RWPE2 (cell line): ENCODE results near the gene PDE4D.

Experiments used
- ATAC-seq: fragments of 200-7000 bp; cut with Tn5 transposase; 3 replicates; pipeline ENCODE4 v1.9.1; 2021; ENCODE audit warnings: low read depth
- DNase-seq: peaks from one replicate; pipeline ENCODE4 v3.0.0-alpha.2; 2020; ENCODE audit warnings: low spot score
- H3K27ac ChIP-seq: fragments of 450-650 bp; 2 replicates; pipeline ENCODE4 v1.5.1; 2017; ENCODE audit warnings: mild to moderate bottlenecking; ENCODE audit not compliant: poor library complexity, severe bottlenecking
- H3K27me3 ChIP-seq: fragments of 250-450 bp; sonication (Bioruptor Pico); 2 replicates; pipeline ENCODE4 v1.5.1; 2021; ENCODE audit warnings: mild to moderate bottlenecking, moderate library complexity; ENCODE audit not compliant: insufficient read depth, poor library complexity, severe bottlenecking
- H3K36me3 ChIP-seq: fragments of 250-450 bp; sonication (Bioruptor Pico); 2 replicates; pipeline ENCODE4 v1.5.1; 2020; ENCODE audit warnings: low read depth, mild to moderate bottlenecking, moderate library complexity
- H3K4me1 ChIP-seq: fragments of 250-450 bp; sonication (Bioruptor Pico); 2 replicates; pipeline ENCODE4 v1.5.1; 2021; ENCODE audit warnings: mild to moderate bottlenecking, moderate library complexity; ENCODE audit not compliant: insufficient read depth, poor library complexity, severe bottlenecking
- H3K4me3 ChIP-seq: fragments of 250-450 bp; sonication (Bioruptor Pico); 2 replicates; pipeline ENCODE4 v1.5.1; 2021; ENCODE audit warnings: mild to moderate bottlenecking, moderate library complexity; ENCODE audit not compliant: severe bottlenecking
- H3K9me3 ChIP-seq: fragments of 250-450 bp; sonication (Bioruptor Pico); 2 replicates; pipeline ENCODE4 v1.5.1; 2021; ENCODE audit warnings: mild to moderate bottlenecking, moderate library complexity; ENCODE audit not compliant: severe bottlenecking
- TF ChIP-seq, protein P1 (sequence below): fragments of 450-650 bp; IDR thresholded peaks from one replicate; pipeline ENCODE4 v1.5.1; 2017; ENCODE audit warnings: mild to moderate bottlenecking, moderate library complexity; ENCODE audit not compliant: poor library complexity, severe bottlenecking

Gene PDE4D

DNA sequence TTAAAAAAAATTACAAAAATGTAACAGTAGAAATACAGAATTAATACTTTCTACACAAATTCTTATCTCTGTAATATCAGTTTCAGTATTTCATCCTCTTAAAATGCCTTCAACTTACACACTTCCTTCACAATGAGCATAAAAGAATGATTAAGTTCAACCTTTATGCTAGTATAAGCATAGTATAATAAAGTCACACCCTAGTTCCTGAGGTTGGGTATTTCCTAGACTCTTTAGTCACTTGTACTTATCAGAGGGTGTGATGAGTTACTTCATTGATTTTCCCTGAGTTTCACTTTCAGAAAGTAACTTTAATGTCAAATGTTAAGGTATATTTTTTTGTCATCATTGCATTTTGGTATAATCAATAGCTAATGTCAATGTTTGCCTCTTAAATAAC lies 302.4 kb downstream of the PDE4D start:
- no peak for DNase-seq
- peaks cover 29% of the 10 kb centered on the region for H3K4me1 ChIP-seq
- no peaks in the 10 kb centered on the region for H3K27me3 ChIP-seq
- H3K36me3 ChIP-seq, result no peaks in the 10 kb centered on the region
- TF ChIP-seq, protein P1, sequence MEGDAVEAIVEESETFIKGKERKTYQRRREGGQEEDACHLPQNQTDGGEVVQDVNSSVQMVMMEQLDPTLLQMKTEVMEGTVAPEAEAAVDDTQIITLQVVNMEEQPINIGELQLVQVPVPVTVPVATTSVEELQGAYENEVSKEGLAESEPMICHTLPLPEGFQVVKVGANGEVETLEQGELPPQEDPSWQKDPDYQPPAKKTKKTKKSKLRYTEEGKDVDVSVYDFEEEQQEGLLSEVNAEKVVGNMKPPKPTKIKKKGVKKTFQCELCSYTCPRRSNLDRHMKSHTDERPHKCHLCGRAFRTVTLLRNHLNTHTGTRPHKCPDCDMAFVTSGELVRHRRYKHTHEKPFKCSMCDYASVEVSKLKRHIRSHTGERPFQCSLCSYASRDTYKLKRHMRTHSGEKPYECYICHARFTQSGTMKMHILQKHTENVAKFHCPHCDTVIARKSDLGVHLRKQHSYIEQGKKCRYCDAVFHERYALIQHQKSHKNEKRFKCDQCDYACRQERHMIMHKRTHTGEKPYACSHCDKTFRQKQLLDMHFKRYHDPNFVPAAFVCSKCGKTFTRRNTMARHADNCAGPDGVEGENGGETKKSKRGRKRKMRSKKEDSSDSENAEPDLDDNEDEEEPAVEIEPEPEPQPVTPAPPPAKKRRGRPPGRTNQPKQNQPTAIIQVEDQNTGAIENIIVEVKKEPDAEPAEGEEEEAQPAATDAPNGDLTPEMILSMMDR, result no peak
- no peaks in the 10 kb centered on the region for H3K9me3 ChIP-seq
- ATAC-seq, result peak; percentile 43
- peak overlapping the region; percentile 51 for H3K27ac ChIP-seq
- no peak overlapping the region for H3K4me3 ChIP-seq

DNA sequence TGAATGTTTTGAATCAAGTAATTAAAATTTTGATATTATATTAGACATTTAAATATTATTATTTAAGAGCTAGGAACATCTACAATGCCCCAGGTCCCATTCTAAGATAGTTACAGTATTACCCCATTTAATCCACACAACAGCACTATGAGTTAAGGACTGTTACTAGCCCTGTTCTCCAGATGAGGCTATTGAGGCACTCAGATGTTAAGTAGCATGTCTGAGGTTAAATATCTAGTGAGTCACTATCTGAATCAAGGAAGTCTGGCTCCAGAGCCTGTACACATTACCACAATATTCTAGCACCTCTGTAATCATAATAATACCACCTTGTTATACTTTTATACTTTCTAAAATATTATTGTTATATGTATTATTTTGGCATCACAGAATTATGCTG lies 304.6 kb downstream of the PDE4D start:
- no peak overlapping the region for H3K4me3 ChIP-seq
- TF ChIP-seq, protein P1, result no peak
- no peak for DNase-seq
- H3K4me1 ChIP-seq, result peaks cover 29% of the 10 kb centered on the region
- H3K9me3 ChIP-seq, result no peaks in the 10 kb centered on the region
- no peak overlapping the region for H3K27ac ChIP-seq
- ATAC-seq, result peak; percentile 80
- no peaks in the 10 kb centered on the region for H3K27me3 ChIP-seq
- H3K36me3 ChIP-seq, result no peaks in the 10 kb centered on the region

DNA sequence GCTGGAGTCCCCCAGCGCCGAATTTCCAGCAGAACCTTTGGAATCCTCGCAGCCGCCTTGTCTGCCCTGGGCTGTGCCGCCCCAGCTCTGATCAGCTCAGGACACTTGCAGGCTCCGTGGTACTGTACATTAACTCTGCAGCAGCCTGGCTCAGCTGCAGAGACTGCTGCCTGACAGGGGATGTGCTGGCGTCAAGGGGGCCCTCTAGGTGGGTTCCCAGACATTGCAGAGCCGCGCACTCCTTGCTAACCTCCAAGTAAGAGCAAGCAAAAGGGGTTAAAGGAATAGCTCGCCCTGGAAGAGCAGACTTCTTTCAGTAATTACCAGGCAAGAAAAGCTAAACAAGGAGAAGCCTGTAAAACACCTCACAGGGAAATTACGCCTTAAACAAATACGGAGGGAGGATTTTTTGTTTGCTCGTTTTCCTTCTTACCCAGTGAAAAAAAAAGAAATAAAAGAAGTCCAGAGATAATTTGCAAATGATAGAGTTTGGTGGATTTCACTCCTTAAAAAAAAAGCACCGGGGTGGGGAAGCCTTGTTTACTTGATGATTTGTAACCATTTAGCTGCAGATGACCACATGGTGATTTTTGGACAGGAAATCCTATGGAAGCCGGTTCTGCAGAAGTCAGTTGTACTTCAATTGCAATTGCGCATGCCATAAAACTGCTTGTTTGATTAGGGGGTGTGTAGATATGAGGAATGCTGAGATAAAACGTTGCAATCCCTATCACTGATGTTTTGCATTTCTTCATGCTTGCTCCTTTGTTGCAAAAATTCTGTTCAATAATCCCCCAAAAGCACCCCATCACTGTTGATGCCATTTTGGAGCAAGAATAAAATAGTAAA lies 305.8 kb downstream of the PDE4D start:
- Histone ChIP-seq H3K4me3 (no peak overlapping the region), H3K4me1 (peaks cover 28% of the 10 kb centered on the region), H3K9me3 (no peaks in the 10 kb centered on the region), H3K27ac (no peak overlapping the region), H3K27me3 (no peaks in the 10 kb centered on the region), H3K36me3 (no peaks in the 10 kb centered on the region)
- TF ChIP-seq, protein P1, result no peak
- ATAC-seq, result no peak
- no peak for DNase-seq

DNA sequence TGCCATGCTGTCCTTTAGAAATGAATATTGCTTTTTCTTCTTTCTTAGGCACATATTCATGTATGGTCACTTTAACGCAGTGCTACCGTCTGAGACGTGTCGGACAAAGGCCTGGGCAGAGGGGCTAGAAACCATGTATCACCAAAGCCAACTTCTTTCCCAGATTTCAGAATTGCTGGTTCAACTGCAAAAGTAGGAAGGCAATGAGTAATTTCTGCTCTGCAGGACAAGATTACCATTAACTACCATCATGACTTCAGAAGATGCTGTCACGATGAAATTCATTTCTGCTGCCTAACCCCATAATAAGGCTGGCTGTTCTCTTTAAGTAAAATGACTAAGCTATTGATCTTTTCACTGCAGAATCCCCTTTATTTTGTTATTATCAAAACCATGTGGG lies 306.7 kb downstream of the PDE4D start:
- Histone ChIP-seq H3K36me3 (no peaks in the 10 kb centered on the region), H3K4me1 (peaks cover 21% of the 10 kb centered on the region), H3K27ac (no peak overlapping the region), H3K9me3 (no peaks in the 10 kb centered on the region), H3K4me3 (no peak overlapping the region), H3K27me3 (no peaks in the 10 kb centered on the region)
- TF ChIP-seq, protein P1, result no peak
- DNase-seq (no peak), ATAC-seq (no peak)
